NCI-H1092 (cell line): ENCODE measurements around the gene PALB2.

ENCODE experiments used
- DNase-seq: peaks from one replicate; lab custom pipeline; 2025; lab: John Stamatoyannopoulos, UW

Gene PALB2

GRCh38 chr16:23640931-23641765, at the start of gene PALB2, which contains the start of gene DCTN5:
Gene PALB2 (minus strand): TSS chr16:23641310. CDS start chr16:23641157, 153 bp downstream.
Gene DCTN5 (plus strand): TSS chr16:23641466. CDS start chr16:23641543, 77 bp downstream.
- DNase-seq = peak; percentile 92

GRCh38 chr16:23689442-23690187, 48.5 kb upstream of the PALB2 start:
- DNase-seq = no peak

- no peak for DNase-seq
Measured at GRCh38 chr16:23687034-23687808, 46.1 kb upstream of the PALB2 start.

- DNase-seq = no peak
Measured at GRCh38 chr16:23683487-23683886, 42.4 kb upstream of the PALB2 start.

GRCh38 chr16:23682181-23682580, 41.1 kb upstream of the PALB2 start:
- no peak for DNase-seq

- DNase-seq = no peak
Measured at GRCh38 chr16:23679986-23680336, 38.9 kb upstream of the PALB2 start.

- DNase-seq = peak; percentile 14
Measured at GRCh38 chr16:23679274-23679985, 38.3 kb upstream of the PALB2 start.

GRCh38 chr16:23678430-23679273, 37.5 kb upstream of the PALB2 start, which contains the start of gene PLK1:
Gene PLK1 (plus strand): TSS chr16:23678889. CDS start chr16:23678933, 44 bp downstream.
- DNase-seq = peak; percentile 86

- DNase-seq = no peak
Measured at GRCh38 chr16:23676924-23677480, 35.9 kb upstream of the PALB2 start.

GRCh38 chr16:23673971-23674614, 33.0 kb upstream of the PALB2 start:
- no peak for DNase-seq

GRCh38 chr16:23670137-23670776, 29.1 kb upstream of the PALB2 start:
- no peak for DNase-seq

GRCh38 chr16:23668873-23669272, 27.8 kb upstream of the PALB2 start:
- no peak for DNase-seq

- DNase-seq = no peak
Measured at GRCh38 chr16:23668225-23668624, 27.1 kb upstream of the PALB2 start.

- DNase-seq = no peak
Measured at GRCh38 chr16:23667355-23667659, 26.2 kb upstream of the PALB2 start.

GRCh38 chr16:23666571-23667354, 25.7 kb upstream of the PALB2 start:
- DNase-seq = no peak

GRCh38 chr16:23663918-23664317, 22.8 kb upstream of the PALB2 start:
- no peak for DNase-seq

GRCh38 chr16:23651943-23652468, 10.9 kb upstream of the PALB2 start:
- no peak for DNase-seq

- DNase-seq = no peak
Measured at GRCh38 chr16:23650674-23651416, 9.7 kb upstream of the PALB2 start.
